Large intestine (tissue), 3 donors: ENCODE results near the gene KDM4B. TPM values are rescaled to one million over a fixed set of nuclear protein-coding genes. Genes with fewer than 3 reads are reported as not detected.

Experiments used
- DNase-seq, 2 donors: peaks; one replicate each; pipeline versions ENCODE4 v3.0.0 to v3.0.0-alpha.2; 2013
- H3K27ac ChIP-seq: one replicate; pipeline ENCODE4 v1.5.1; 2013; ENCODE audit warnings: low read length
- H3K27me3 ChIP-seq: 2 replicates; pipeline ENCODE4 v1.6.1; 2013; ENCODE audit warnings: low read length; ENCODE audit not compliant: control insufficient read depth, insufficient read depth
- H3K36me3 ChIP-seq: 2 replicates; pipeline ENCODE4 v1.6.1; 2013; ENCODE audit warnings: low read length; ENCODE audit not compliant: control insufficient read depth, insufficient read depth
- H3K4me1 ChIP-seq: one replicate; pipeline ENCODE4 v1.6.1; 2013; ENCODE audit warnings: low read length; ENCODE audit not compliant: control insufficient read depth, insufficient read depth
- H3K4me3 ChIP-seq: one replicate; pipeline ENCODE4 v1.5.1; 2013; ENCODE audit warnings: low read length
- H3K9me3 ChIP-seq: one replicate; pipeline ENCODE4 v1.6.1; 2013; ENCODE audit warnings: mild to moderate bottlenecking, low read depth, low read length, moderate library complexity; ENCODE audit not compliant: control insufficient read depth
- WGBS: methylation state at CpG from one replicate; pipeline ENCODE4 v1.1.5; 2013; ENCODE audit warnings: low lambda C conversion rate; ENCODE audit not compliant: insufficient coverage; 5-methylcytosine and 5-hydroxymethylcytosine counted together
- polyA plus RNA-seq: library from polyadenylated mRNA; unstranded; fragments of 120-200 nt; gene quantifications from one replicate; pipeline ENCODE4 v1.2.1, GENCODE V29; 2013

KDM4B gene
- polyA plus RNA-seq, 1 donor, result 13.7 TPM

DNA sequence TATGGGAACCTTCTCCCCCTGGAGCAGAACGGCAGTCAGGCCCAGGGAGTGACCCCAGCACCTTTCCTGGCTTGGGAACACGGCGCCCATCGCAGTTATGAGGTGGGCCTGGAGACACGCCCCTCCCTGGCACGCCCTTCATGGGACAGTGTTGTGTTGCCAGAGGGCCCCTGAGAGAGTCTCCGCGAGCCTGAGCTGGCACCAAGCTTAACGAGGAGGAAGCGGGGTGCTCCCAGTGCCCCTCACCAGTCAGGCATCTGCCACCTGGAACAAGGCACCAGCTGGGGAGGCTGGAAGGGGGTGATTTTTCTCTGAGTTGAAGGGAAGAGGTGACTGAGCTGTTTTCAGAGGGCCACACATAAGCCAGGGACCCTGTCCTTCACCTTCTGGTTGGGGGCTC is 180.6 kb downstream of the KDM4B start:
- no peak overlapping the region for H3K27ac ChIP-seq
- H3K27me3 ChIP-seq, result no peaks in the 10 kb centered on the region
- WGBS, result no CpG with 5 or more reads among the region's 10 CpGs
- H3K4me1 ChIP-seq, result no peaks in the 10 kb centered on the region
- peaks cover 29% of the 10 kb centered on the region for H3K36me3 ChIP-seq
- H3K4me3 ChIP-seq, result no peak overlapping the region
- DNase-seq, result no peak
- no peaks in the 10 kb centered on the region for H3K9me3 ChIP-seq

DNA sequence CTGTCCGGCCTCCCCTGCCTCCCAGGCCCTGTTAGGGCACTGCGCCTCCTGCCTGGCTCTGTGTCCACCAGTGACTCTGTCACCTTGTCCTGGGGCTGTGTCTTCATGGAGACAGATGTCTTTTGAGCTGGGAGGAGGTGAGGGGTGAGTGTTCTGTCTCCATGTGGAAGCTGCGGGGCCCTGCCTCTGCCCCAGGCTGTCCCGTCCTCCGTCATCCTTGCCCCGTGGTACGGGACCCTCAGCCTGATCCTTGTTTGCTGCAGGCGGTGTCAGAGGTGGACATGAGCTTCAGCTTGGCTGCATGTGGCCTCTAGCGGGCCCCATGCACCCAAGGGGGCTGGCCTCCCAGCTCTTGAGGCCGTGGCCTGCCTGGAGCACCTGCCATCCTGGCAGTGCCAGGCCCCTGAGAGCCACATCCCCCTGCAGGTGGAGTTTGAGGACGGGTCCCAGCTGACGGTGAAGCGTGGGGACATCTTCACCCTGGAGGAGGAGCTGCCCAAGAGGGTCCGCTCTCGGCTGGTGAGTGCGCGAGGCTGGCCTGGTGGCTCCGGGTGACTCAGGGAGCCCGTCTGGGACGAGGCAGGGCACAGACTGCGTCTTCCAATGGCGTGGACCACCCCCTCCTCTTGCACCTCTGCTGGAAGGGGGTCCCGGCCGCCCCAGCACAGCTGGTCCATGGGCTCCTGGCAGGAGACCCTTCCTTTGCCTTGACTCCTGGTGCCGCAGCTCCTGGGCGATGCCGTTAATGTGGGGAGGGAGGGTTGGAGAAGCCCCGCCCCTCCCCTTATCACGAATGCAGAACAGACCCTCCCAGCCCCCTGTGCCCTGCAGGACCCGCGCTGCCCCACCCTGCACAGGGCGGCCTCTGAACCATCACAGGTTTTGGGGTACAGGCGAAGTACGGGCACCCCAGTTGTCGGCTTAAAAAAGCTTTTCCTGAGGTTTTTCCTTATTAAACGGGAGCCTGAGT is 181.3 kb downstream of the KDM4B start:
- WGBS, result no CpG with 5 or more reads among the region's 36 CpGs
- no peak overlapping the region for H3K4me3 ChIP-seq
- H3K9me3 ChIP-seq, result no peaks in the 10 kb centered on the region
- H3K36me3 ChIP-seq, result peaks cover 24% of the 10 kb centered on the region
- H3K27ac ChIP-seq, result no peak overlapping the region
- no peak for DNase-seq
- no peaks in the 10 kb centered on the region for H3K4me1 ChIP-seq
- no peaks in the 10 kb centered on the region for H3K27me3 ChIP-seq

DNA sequence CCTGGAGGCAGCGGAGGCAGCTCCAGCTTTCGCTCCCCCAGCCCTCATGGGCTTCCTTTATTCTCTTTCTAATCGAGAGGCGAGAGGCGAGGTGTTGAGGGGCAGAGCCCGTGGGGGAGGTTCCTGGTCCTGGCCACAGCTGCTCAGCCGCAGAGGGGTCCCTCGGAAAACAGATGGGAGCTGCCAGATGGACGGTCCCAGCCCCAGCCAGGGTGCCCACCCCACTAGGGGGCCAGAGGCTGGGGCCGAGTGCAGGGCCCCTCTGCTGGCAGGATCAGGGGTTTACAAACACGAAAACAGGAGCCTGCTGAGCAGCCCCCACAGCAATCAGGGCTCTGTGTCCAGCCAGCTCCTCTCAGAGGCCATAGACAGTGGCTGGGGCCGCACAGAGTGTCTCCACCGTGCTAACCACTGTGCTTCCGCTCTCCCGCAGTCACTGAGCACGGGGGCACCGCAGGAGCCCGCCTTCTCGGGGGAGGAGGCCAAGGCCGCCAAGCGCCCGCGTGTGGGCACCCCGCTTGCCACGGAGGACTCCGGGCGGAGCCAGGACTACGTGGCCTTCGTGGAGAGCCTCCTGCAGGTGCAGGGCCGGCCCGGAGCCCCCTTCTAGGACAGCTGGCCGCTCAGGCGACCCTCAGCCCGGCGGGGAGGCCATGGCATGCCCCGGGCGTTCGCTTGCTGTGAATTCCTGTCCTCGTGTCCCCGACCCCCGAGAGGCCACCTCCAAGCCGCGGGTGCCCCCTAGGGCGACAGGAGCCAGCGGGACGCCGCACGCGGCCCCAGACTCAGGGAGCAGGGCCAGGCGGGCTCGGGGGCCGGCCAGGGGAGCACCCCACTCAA is 182.2 kb downstream of the KDM4B start:
- H3K27me3 ChIP-seq, result no peaks in the 10 kb centered on the region
- no peak for DNase-seq
- H3K27ac ChIP-seq, result no peak overlapping the region
- peaks cover 18% of the 10 kb centered on the region for H3K36me3 ChIP-seq
- no CpG with 5 or more reads among the region's 52 CpGs for WGBS
- H3K4me1 ChIP-seq, result no peaks in the 10 kb centered on the region
- no peaks in the 10 kb centered on the region for H3K9me3 ChIP-seq
- no peak overlapping the region for H3K4me3 ChIP-seq

DNA sequence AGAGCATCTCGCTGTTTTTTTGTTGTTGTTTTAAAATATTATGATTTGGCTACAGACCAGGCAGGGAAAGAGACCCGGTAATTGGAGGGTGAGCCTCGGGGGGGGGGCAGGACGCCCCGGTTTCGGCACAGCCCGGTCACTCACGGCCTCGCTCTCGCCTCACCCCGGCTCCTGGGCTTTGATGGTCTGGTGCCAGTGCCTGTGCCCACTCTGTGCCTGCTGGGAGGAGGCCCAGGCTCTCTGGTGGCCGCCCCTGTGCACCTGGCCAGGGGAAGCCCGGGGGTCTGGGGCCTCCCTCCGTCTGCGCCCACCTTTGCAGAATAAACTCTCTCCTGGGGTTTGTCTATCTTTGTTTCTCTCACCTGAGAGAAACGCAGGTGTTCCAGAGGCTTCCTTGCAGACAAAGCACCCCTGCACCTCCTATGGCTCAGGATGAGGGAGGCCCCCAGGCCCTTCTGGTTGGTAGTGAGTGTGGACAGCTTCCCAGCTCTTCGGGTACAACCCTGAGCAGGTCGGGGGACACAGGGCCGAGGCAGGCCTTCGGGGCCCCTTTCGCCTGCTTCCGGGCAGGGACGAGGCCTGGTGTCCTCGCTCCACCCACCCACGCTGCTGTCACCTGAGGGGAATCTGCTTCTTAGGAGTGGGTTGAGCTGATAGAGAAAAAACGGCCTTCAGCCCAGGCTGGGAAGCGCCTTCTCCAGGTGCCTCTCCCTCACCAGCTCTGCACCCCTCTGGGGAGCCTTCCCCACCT is 183.3 kb downstream of the KDM4B start:
- H3K27ac ChIP-seq, result no peak overlapping the region
- no peak overlapping the region for H3K4me3 ChIP-seq
- no peak for DNase-seq
- H3K27me3 ChIP-seq, result no peaks in the 10 kb centered on the region
- peaks cover 8% of the 10 kb centered on the region for H3K36me3 ChIP-seq
- no peaks in the 10 kb centered on the region for H3K4me1 ChIP-seq
- no CpG with 5 or more reads among the region's 27 CpGs for WGBS
- H3K9me3 ChIP-seq, result no peaks in the 10 kb centered on the region

DNA sequence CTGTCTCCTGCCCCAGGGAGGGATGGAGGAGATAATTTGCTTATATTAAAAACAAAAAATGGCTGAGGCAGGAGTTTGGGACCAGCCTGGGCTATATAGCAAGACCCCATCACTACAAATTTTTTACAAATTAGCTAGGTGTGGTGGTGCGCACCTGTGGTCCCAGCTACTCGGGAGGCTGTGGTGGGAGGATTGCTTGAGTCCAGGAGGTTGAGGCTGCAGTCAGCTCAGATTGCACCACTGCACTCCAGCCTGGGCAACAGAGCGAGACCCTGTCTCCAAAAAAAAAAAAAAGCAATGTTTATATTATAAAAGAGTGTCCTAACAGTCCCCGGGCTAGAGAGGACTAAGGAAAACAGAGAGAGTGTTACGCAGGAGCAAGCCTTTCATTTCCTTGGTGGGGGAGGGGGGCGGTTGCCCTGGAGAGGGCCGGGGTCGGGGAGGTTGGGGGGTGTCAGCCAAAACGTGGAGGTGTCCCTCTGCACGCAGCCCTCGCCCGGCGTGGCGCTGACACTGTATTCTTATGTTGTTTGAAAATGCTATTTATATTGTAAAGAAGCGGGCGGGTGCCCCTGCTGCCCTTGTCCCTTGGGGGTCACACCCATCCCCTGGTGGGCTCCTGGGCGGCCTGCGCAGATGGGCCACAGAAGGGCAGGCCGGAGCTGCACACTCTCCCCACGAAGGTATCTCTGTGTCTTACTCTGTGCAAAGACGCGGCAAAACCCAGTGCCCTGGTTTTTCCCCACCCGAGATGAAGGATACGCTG is 184.0 kb downstream of the KDM4B start:
- Histone ChIP-seq H3K36me3 (peaks cover 8% of the 10 kb centered on the region), H3K9me3 (peaks cover 2% of the 10 kb centered on the region)

DNA sequence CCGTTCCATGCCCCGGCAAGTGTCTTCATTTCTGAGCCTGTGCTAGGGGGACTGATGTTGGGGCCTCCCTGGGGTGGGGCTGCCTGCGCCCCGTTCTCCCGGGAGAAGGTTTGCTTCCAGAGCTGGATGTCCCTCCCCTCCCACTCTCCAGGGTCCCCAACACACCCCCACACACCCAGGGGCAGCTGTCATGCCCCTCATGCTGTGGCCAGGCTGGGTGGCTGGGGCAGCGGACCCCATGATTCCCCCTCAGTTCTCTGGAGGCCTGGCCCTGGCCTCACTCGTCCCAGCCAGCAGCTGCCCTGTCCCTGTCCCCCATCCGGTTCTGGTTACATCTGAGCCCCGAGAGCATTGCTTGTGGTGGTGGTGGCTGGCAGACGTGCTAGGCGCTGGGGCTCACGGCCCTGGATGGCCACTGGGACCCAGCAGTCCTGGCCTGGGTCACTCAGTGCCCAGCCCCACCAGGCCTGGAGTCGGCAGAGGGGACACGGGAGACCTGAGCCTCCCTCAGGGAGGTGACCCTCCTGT is 184.8 kb downstream of the KDM4B start:
- H3K4me1 ChIP-seq, result no peaks in the 10 kb centered on the region
- no peak overlapping the region for H3K27ac ChIP-seq
- peaks cover 6% of the 10 kb centered on the region for H3K9me3 ChIP-seq
- H3K4me3 ChIP-seq, result no peak overlapping the region
- no peaks in the 10 kb centered on the region for H3K27me3 ChIP-seq
- WGBS, result no CpG with 5 or more reads among the region's 14 CpGs
- H3K36me3 ChIP-seq, result peaks cover 4% of the 10 kb centered on the region
- no peak for DNase-seq

More for the DNA sequence above, 184.0 kb downstream of the KDM4B start:
- H3K27ac ChIP-seq, result no peak overlapping the region
- DNase-seq, result no peak
- WGBS, result 80% methylated on average over 1 of the region's 24 CpGs
- H3K27me3 ChIP-seq, result no peaks in the 10 kb centered on the region
- no peaks in the 10 kb centered on the region for H3K4me1 ChIP-seq
- H3K4me3 ChIP-seq, result no peak overlapping the region

DNA sequence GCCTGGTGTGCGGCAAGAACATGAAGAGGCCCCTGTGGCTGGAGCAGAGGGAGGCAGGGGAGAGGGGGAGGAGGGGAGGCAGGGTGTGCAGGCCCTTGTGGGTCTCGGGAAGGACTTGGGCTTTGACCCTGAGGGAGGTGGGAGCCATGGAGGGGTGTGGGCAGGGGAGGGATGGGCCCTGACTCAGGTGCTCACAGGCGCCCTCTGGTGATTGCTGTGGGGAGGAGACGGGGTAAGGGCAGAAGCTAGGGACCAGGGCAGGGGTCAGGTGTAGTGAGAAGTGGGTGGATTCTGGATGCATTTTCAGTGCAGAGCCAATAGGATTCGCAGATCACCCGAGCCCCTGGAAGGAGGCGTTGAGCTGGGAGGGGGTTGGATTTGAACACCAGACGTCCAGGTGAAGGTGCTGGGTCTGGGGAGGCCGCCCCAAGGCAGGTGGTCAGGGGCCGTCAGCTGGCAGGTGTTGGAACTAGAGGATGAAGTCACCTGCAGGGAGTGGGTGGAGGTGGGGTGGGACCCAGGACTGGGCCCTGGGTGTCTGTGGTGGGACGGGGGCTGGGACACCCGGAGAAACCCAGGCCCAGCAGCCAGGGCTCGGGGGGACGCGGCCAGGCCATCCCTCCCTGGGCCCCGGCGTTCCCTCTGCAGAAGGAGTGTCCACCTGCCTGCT is 185.4 kb downstream of the KDM4B start:
- Histone ChIP-seq H3K4me3 (no peak overlapping the region), H3K4me1 (no peaks in the 10 kb centered on the region), H3K36me3 (no peaks in the 10 kb centered on the region), H3K27me3 (no peaks in the 10 kb centered on the region), H3K27ac (no peak overlapping the region), H3K9me3 (peaks cover 6% of the 10 kb centered on the region)
- no peak for DNase-seq
- WGBS, result no CpG with 5 or more reads among the region's 17 CpGs

DNA sequence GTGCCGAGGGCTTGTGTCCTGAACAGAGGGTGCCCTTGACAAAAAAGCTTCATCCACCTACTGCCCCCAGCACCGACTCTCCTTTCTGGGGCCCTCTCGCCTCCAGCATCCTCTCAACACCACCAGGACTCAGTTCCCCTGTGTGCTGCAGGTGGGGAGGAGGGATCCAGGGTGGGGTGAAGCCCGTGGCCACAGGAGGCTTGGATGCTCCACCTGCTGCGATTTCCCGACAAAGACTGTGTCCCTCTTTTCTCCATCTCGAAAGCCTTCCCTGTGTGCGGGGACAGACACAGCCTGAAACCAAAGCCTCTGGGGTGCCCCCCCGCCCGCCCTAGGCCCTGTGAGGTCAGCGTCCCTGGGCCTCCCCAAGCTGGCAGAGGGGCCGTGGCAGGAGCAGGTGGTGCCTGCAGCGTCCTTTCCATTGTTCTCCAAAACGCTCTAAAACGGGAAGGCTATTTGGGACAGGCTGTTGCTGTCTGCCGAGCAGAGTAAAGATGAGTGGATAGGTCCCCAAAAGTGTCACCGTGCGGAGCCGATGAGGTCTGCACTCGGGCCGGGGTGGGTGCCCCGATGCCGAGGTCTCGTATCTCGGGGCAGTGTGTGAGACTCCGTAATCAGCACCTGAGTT is 186.0 kb downstream of the KDM4B start:
- Histone ChIP-seq H3K4me1 (no peaks in the 10 kb centered on the region), H3K4me3 (no peak overlapping the region), H3K27ac (no peak overlapping the region), H3K27me3 (no peaks in the 10 kb centered on the region), H3K36me3 (no peaks in the 10 kb centered on the region), H3K9me3 (peaks cover 6% of the 10 kb centered on the region)
- WGBS, result 95% methylated on average over 7 of the region's 26 CpGs
- DNase-seq, result no peak
